ENCODE measurements around the gene PPP1R14B. TPM values are rescaled to one million over a fixed set of nuclear protein-coding genes. Genes with fewer than 3 reads are reported as not detected.

PPP1R14B gene
- total RNA-seq, 3 donors from 2014 or later = 63.0 to 101 (median 64.7) TPM

DNA sequence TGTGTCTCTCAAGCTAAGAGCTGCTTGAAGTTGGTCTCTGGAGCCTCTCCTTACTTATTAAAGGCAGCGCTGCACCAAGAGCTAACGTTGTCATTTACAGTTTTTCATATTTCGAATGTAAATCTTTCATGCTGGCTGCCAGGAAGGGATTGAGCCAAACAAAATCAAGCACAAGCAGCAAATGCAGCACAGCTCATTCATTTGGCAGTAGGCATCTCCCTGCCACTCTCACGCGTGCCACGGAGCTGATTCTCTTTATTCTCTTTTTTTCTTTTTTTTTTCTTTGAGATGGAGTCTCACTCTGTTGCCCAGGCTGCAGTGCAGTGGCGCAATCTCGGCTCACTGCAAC is 13.8 kb downstream of the PPP1R14B start:
- TF ChIP-seq POLR2AphosphoS5 (IDR thresholded peaks at IDR 0.05) (no peak), POLR2A (IDR thresholded peaks at IDR 0.05) (no peak)
- TF ChIP-seq, protein P1, sequence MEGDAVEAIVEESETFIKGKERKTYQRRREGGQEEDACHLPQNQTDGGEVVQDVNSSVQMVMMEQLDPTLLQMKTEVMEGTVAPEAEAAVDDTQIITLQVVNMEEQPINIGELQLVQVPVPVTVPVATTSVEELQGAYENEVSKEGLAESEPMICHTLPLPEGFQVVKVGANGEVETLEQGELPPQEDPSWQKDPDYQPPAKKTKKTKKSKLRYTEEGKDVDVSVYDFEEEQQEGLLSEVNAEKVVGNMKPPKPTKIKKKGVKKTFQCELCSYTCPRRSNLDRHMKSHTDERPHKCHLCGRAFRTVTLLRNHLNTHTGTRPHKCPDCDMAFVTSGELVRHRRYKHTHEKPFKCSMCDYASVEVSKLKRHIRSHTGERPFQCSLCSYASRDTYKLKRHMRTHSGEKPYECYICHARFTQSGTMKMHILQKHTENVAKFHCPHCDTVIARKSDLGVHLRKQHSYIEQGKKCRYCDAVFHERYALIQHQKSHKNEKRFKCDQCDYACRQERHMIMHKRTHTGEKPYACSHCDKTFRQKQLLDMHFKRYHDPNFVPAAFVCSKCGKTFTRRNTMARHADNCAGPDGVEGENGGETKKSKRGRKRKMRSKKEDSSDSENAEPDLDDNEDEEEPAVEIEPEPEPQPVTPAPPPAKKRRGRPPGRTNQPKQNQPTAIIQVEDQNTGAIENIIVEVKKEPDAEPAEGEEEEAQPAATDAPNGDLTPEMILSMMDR (IDR thresholded peaks at IDR 0.05) = no peak
- Histone ChIP-seq H3K27ac (no peak overlapping the region), H3K4me1 (peaks cover 8 to 16% of the 10 kb centered on the region in 2 donors)

DNA sequence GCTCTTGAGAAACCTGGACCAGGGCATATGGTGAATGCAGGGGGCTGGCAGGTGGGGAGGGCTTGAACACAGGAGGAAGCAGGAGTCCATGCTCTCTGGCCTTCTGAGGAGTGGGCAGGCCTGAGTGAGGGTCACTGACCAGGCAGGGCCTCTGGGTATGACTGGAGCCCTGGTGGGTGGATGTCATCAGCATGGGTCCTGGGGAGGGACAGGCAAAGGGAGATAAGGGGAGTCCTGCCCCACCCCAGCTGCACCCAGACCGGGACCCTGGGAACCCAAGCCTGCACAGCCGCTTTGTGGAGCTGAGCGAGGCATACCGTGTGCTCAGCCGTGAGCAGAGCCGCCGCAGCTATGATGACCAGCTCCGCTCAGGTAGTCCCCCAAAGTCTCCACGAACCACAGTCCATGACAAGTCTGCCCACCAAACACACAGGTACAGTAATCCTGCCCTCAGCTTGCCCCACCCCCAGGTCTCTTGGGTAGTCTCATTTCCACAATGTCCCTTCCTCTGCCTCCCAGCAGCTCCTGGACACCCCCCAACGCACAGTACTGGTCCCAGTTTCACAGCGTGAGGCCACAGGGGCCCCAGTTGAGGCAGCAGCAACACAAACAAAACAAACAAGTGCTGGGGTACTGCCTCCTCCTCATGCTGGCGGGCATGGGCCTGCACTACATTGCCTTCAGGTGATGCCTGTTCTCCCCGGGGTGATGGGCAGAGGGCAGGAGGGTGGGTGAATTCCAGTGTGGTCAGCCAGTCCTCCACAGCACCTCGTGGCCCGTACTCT is 14.4 kb downstream of the PPP1R14B start:
- no peak for DNase-seq (ENCODE audit: low spot score in 2 of 2)

More for the DNA sequence above, 13.8 kb downstream of the PPP1R14B start:
- no peak overlapping the region for H3K4me3 ChIP-seq
- H3K9me3 ChIP-seq = no peaks in the 10 kb centered on the region
- intact Hi-C loops (cut with DNase I; ENCODE audit: low total_unique reads) = no loop called here
- H3K27me3 ChIP-seq = no peaks in the 10 kb centered on the region
- no peaks in the 10 kb centered on the region for H3K36me3 ChIP-seq
- no peak for DNase-seq (ENCODE audit: low spot score in 2 of 2)

DNA sequence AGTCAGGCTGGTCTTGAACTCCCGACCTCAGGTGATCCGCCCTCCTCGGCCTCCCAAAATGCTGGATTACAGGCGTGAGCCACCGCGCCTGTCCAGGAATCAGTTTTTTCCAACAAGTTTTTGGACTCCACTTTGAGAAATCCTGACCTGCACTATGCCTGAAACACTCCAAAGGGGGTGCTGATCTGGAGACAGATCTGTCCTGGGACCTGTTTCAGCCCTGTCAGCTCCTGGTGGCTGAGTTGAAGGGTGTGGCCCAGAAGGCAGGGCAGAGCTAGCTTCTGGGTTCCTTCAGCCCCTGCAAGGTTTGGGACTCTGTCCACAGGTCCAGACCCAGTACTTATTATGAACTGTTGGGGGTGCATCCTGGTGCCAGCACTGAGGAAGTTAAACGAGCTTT is 15.2 kb downstream of the PPP1R14B start:
- H3K36me3 ChIP-seq = no peaks in the 10 kb centered on the region
- no peaks in the 10 kb centered on the region for H3K27me3 ChIP-seq
- no peak overlapping the region for H3K27ac ChIP-seq
- H3K4me1 ChIP-seq = peaks cover 12 to 16% of the 10 kb centered on the region in 2 donors
- intact Hi-C loops (cut with DNase I; ENCODE audit: low total_unique reads) = no loop called here
- DNase-seq (ENCODE audit: low spot score in 2 of 2) = no peak
- H3K4me3 ChIP-seq = no peak overlapping the region
- H3K9me3 ChIP-seq = no peaks in the 10 kb centered on the region
- no peak for TF ChIP-seq POLR2A (IDR thresholded peaks at IDR 0.05)
- TF ChIP-seq, protein P1 (IDR thresholded peaks at IDR 0.05) = no peak
- no peak for TF ChIP-seq POLR2AphosphoS5 (IDR thresholded peaks at IDR 0.05)

More for the DNA sequence above, 14.4 kb downstream of the PPP1R14B start:
- no peaks in the 10 kb centered on the region for H3K27me3 ChIP-seq
- H3K4me1 ChIP-seq = peaks cover 8 to 16% of the 10 kb centered on the region in 2 donors
- intact Hi-C loops (cut with DNase I; ENCODE audit: low total_unique reads) = no loop called here
- no peak overlapping the region for H3K27ac ChIP-seq
- H3K9me3 ChIP-seq = no peaks in the 10 kb centered on the region
- no peaks in the 10 kb centered on the region for H3K36me3 ChIP-seq
- TF ChIP-seq, protein P1 (IDR thresholded peaks at IDR 0.05) = no peak
- TF ChIP-seq POLR2A (IDR thresholded peaks at IDR 0.05) (no peak), POLR2AphosphoS5 (IDR thresholded peaks at IDR 0.05) (no peak)
- H3K4me3 ChIP-seq = no peak overlapping the region

DNA sequence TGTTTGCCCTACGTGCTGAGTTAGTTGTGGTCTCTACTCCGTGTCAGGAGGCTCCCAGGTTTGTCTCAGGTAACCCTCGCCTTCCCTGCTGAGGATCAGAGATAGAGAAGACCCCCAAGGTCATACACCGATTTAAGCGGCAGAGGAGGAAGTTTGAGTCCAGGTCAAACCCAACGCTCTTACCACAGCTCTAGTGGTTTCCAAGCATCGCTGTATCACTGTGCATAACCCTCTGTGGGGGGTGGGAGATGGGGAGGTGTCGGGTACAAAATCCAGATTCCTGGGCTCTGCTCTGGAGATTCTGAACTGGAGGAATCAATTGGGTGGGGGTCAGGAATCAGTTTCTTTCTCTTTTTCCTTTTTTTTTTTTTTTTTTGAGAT is 15.8 kb downstream of the PPP1R14B start:
- DNase-seq (ENCODE audit: low spot score in 2 of 2) = no peak
- H3K36me3 ChIP-seq = no peaks in the 10 kb centered on the region
- H3K9me3 ChIP-seq = no peaks in the 10 kb centered on the region
- H3K4me3 ChIP-seq = peak overlapping the region; percentile 65 to 79 (median 77)
- H3K27ac ChIP-seq = peak overlapping the region; percentile 94
- no peaks in the 10 kb centered on the region for H3K27me3 ChIP-seq
- H3K4me1 ChIP-seq = peaks cover 12 to 15% of the 10 kb centered on the region in 2 donors
- TF ChIP-seq, protein P1 (IDR thresholded peaks at IDR 0.05) = no peak
- TF ChIP-seq POLR2AphosphoS5 (IDR thresholded peaks at IDR 0.05) = no peak
- no peak for TF ChIP-seq POLR2A (IDR thresholded peaks at IDR 0.05)
- intact Hi-C loops (cut with DNase I; ENCODE audit: low total_unique reads) = no loop called here

DNA sequence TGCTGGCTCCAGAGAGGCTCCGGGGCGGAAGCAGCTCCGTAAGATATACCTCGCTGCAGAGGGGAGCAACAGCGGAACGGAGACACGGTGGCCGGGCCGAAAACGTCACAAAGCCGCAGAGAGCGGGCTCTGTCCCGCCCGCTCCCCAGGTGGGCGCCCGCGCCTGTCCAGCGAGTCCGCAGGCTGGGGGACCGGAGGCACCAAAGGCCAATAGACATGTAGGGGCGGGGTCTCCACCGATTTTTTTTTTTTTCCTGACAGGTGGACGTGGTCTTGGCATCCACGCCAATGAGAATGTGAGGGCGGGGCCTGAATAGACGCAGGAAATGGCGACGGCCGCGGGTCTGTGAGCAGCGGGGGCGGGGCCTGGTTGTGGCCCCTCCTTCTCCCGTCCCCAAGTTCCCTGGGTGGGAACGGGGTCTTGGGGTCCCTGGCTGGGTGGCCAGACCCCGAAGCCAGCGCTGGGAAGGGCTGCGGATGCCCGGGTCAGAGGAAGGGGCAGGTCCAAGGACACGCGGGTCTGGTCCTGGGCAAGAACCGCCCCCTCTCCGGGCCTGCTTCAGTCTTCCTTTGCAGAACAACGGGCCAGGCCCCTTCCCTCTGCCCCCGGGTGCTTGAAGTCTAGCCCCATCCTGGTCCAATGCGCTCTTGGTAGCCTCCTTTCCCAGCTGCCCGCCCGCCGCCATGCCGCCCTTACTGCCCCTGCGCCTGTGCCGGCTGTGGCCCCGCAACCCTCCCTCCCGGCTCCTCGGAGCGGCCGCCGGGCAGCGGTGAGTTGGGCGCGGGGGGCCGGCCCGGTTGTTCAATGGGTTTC is 16.4 kb downstream of the PPP1R14B start, which contains the start of gene DNAJC4:
Gene DNAJC4 (plus strand): TSS at position 378 of the 814 bp plus-strand sequence. CDS start 307 bp downstream, at position 685.
- peak within 1 kb of the TSS; percentile 65 to 79 (median 77) for H3K4me3 ChIP-seq
- H3K4me1 ChIP-seq = peaks cover 9 to 12% of the 10 kb centered on the region in 2 donors
- H3K9me3 ChIP-seq = no peaks in the 10 kb centered on the region
- DNase-seq (ENCODE audit: low spot score in 2 of 2) = peak; percentile 90 to 91
- intact Hi-C loops (cut with DNase I; ENCODE audit: low total_unique reads) = no loop called here
- no peaks in the 10 kb centered on the region for H3K27me3 ChIP-seq
- peak in 2 of 3 donors; percentile 10 to 18 for TF ChIP-seq POLR2AphosphoS5 (IDR thresholded peaks at IDR 0.05)
- TF ChIP-seq POLR2A (IDR thresholded peaks at IDR 0.05) = no peak
- TF ChIP-seq, protein P1 (IDR thresholded peaks at IDR 0.05) = no peak
- no peaks in the 10 kb centered on the region for H3K36me3 ChIP-seq
- peak within 1 kb of the TSS; percentile 94 for H3K27ac ChIP-seq
